MCF 10A (cell line): Measurements from ENCODE around the gene MEF2A. TPM values are rescaled to one million over a fixed set of nuclear protein-coding genes. Genes with fewer than 3 reads are reported as not detected.

ENCODE experiments used
- BruUV-seq: library from RNA; stranded (reverse); fragments of 400-500 nt; replicated peaks from 2 replicates; lab custom pipeline; 2021; lab: Mats Ljungman, UMichigan
- CTCF ChIA-PET: fragments of 300-600 bp; sonication (Branson Sonifier 250); formaldehyde crosslinking; extraction: SDS; loops from one replicate; lab custom pipeline; 2021; ENCODE audit warnings: antibody characterized with exemption, inconsistent platforms; lab: Yijun Ruan, JAX
- POLR2A ChIA-PET: fragments of 300-600, 350-650 bp; sonication (Branson Sonifier 250); formaldehyde crosslinking; extraction: SDS; loops from one replicate; lab custom pipeline; 2020; ENCODE audit warnings: antibody characterized with exemption, inconsistent platforms; lab: Yijun Ruan, JAX
- DNase-seq: peaks from one replicate; pipeline ENCODE4 v3.0.0-alpha.2; 2018; ENCODE audit not compliant: unreplicated experiment
- H3K27ac Mint-ChIP-seq: one replicate; pipeline ENCODE4 v1.8.0; 2022; ENCODE audit warnings: mild to moderate bottlenecking, low read depth, mixed read lengths; ENCODE audit not compliant: unreplicated experiment
- H3K27me3 Mint-ChIP-seq: one replicate; pipeline ENCODE4 v1.8.0; 2022; ENCODE audit warnings: mixed read lengths; ENCODE audit not compliant: insufficient read depth, unreplicated experiment
- H3K36me3 Mint-ChIP-seq: one replicate; pipeline ENCODE4 v1.8.0; 2022; ENCODE audit warnings: mild to moderate bottlenecking, moderate library complexity, mixed read lengths; ENCODE audit not compliant: insufficient read depth, unreplicated experiment
- H3K4me1 Mint-ChIP-seq: one replicate; pipeline ENCODE4 v1.8.0; 2022; ENCODE audit warnings: mixed read lengths; ENCODE audit not compliant: insufficient read depth, unreplicated experiment
- H3K4me3 Mint-ChIP-seq: one replicate; pipeline ENCODE4 v1.8.0; 2022; ENCODE audit warnings: mild to moderate bottlenecking, moderate library complexity, mixed read lengths; ENCODE audit not compliant: unreplicated experiment
- H3K9me3 Mint-ChIP-seq: one replicate; pipeline ENCODE4 v1.8.0; 2022; ENCODE audit warnings: mixed read lengths; ENCODE audit not compliant: unreplicated experiment
- intact Hi-C: fragments of 100-400 bp; cut with micrococcal nuclease; formaldehyde crosslinking; loops from 2 replicates; pipeline ENCODE4 v1.14.1; 2022
- total RNA-seq: library from RNA; stranded (reverse); gene quantifications from 2 replicates; pipeline ENCODE4 v1.2.3, GENCODE V29; 2022
- TF ChIP-seq, protein P1 (sequence below): fragments of 200-600 bp; IDR thresholded peaks from one replicate; pipeline ENCODE4 v1.8.0; 2022; ENCODE audit warnings: antibody characterized with exemption, mild to moderate bottlenecking; ENCODE audit not compliant: unreplicated experiment

Gene MEF2A
- total RNA-seq, 1 experiment from 2014 or later, result 52.9 TPM

DNA sequence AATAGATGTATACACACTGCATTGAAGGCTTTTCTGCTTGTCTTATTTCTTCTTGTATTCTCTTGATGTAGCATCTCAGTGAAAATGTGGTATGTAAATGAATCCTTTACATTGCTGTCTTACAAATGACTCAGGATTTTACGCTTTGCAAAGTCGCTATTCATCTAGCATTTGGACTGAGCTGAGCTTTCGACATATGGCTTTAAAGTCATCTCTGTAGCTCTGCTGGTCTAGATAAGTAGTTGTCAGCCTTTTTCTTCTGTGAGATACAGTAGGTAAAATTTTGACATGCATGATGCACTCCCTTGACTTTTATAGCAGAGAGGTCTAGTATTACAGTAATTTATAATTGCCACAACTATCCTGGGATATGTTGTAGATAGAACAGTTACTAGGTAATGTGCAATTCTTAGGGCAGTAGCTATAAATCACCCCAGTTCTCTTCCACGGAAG is 16.8 kb downstream of the MEF2A start:
- DNase-seq, result no peak
- peaks cover 31% of the 10 kb centered on the region for H3K4me1 Mint-ChIP-seq
- no peak overlapping the region for H3K4me3 Mint-ChIP-seq
- H3K27ac Mint-ChIP-seq, result no peak overlapping the region
- ChIA-PET POLR2A (interaction anchor here (0.6 to 0.7 kb wide), 3 partner anchors 8 to 181 kb away, joined by 3 read pairs; no protein-coding TSS in a partner anchor), CTCF (interaction anchor here (0.7 to 0.8 kb wide), 2 partner anchors 8 to 11 kb away, joined by 3 read pairs; no protein-coding TSS in a partner anchor)
- no TSS peak for BruUV-seq
- TF ChIP-seq, protein P1, sequence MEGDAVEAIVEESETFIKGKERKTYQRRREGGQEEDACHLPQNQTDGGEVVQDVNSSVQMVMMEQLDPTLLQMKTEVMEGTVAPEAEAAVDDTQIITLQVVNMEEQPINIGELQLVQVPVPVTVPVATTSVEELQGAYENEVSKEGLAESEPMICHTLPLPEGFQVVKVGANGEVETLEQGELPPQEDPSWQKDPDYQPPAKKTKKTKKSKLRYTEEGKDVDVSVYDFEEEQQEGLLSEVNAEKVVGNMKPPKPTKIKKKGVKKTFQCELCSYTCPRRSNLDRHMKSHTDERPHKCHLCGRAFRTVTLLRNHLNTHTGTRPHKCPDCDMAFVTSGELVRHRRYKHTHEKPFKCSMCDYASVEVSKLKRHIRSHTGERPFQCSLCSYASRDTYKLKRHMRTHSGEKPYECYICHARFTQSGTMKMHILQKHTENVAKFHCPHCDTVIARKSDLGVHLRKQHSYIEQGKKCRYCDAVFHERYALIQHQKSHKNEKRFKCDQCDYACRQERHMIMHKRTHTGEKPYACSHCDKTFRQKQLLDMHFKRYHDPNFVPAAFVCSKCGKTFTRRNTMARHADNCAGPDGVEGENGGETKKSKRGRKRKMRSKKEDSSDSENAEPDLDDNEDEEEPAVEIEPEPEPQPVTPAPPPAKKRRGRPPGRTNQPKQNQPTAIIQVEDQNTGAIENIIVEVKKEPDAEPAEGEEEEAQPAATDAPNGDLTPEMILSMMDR, result no peak
- peaks cover 7% of the 10 kb centered on the region for H3K36me3 Mint-ChIP-seq
- intact Hi-C loops, result no loop called here
- H3K9me3 Mint-ChIP-seq, result no peaks in the 10 kb centered on the region
- no peaks in the 10 kb centered on the region for H3K27me3 Mint-ChIP-seq

DNA sequence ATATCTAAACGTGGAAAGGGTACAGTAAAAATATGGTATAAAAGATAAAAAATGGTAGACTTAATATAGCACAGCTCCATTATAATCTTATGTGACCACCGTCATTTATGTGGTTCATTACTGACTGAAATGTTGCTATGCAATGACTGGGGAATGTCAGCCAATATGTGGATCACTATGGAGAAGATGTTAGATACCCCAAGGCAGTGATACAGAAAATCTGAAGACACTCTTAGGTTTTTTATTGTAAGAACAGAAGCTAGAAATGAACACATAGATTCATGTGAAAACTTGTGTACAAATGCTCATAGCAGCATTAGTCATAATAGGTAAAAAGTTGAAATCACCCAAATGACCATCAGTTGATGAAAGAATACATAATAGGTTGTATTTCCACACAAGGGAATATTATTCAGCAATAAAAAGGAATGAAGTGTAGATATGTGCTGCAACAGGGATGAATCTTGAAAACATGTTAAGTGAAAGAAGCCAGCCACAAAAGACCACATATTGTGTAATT is 18.4 kb downstream of the MEF2A start:
- POLR2A ChIA-PET, result interaction anchor here (1.4 kb wide), 1 partner anchor 21 kb away, joined by 4 read pairs; no protein-coding TSS in a partner anchor
- BruUV-seq, result no TSS peak
- H3K9me3 Mint-ChIP-seq, result no peaks in the 10 kb centered on the region
- H3K27ac Mint-ChIP-seq, result no peak overlapping the region
- peaks cover 15% of the 10 kb centered on the region for H3K4me1 Mint-ChIP-seq
- intact Hi-C loops, result no loop called here
- CTCF ChIA-PET, result interaction anchor here (0.8 kb wide), 1 partner anchor 11 kb away, joined by 4 read pairs; no protein-coding TSS in a partner anchor
- TF ChIP-seq, protein P1, result no peak
- no peak overlapping the region for H3K4me3 Mint-ChIP-seq
- peaks cover 7% of the 10 kb centered on the region for H3K36me3 Mint-ChIP-seq
- no peaks in the 10 kb centered on the region for H3K27me3 Mint-ChIP-seq
- no peak for DNase-seq

DNA sequence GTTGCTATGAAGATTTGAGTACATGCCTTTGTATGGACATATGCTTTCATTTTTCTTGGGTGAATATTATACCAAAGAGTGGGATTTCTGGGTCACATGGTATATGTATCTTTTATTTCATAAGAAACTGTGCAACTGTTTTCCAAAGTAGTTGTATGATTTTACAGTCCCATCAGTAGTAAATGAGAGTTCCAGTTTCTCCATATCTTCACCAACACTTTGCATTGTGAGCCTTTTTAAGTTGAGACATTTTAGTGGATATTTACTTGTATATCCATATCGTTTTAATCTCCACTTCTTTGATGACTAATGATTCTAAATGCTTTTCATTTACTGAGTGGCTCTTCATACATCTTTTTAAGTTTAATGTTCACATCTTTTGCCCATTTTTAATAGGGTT is 20.3 kb downstream of the MEF2A start:
- DNase-seq, result no peak
- ChIA-PET CTCF (interaction anchor here (0.8 kb wide), 1 partner anchor 1192 kb away, joined by 3 read pairs; no protein-coding TSS in a partner anchor), POLR2A (no interaction called here)
- Mint-ChIP-seq H3K27me3 (no peaks in the 10 kb centered on the region), H3K27ac (no peak overlapping the region), H3K4me1 (peaks cover 7% of the 10 kb centered on the region), H3K36me3 (peaks cover 7% of the 10 kb centered on the region), H3K4me3 (no peak overlapping the region), H3K9me3 (no peaks in the 10 kb centered on the region)
- intact Hi-C loops, result no loop called here
- no TSS peak for BruUV-seq
- TF ChIP-seq, protein P1, result no peak

DNA sequence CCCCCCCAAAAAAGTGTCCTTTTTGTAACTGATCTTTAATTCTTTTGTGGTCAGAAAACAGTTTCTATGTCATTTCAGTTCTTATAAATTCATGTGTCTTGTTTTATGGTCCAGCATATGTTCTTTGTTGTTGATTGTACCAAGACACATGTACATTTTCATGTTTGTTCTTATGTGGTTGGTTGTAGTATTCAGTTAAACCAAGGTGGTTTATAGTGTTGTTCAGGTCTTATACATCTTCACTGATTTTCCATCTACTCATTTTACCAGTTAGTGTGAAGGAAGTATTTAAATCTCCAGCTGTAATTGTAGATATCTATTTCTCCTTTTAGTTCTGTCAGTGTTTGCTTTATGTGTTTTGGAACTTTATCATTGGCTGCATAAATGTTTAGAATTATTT is 24.0 kb downstream of the MEF2A start:
- POLR2A ChIA-PET, result no interaction called here
- Mint-ChIP-seq H3K27ac (no peak overlapping the region), H3K4me3 (no peak overlapping the region), H3K9me3 (no peaks in the 10 kb centered on the region), H3K27me3 (no peaks in the 10 kb centered on the region), H3K4me1 (peaks cover 19% of the 10 kb centered on the region), H3K36me3 (peaks cover 6% of the 10 kb centered on the region)
- TF ChIP-seq, protein P1, result no peak
- no TSS peak for BruUV-seq
- CTCF ChIA-PET, result no interaction called here
- intact Hi-C loops, result no loop called here
- no peak for DNase-seq
